A549 (cell line): ENCODE data around the gene PIH1D1.

Experiments used
- JUNB ChIP-seq: fragments of >200 bp; sonication (Bioruptor Twin); formaldehyde crosslinking; IDR thresholded peaks from 2 replicates; pipeline ENCODE4 v1.6.1; 2016
- TF ChIP-seq, protein P1 (sequence below): fragments of >200 bp; sonication (Bioruptor Twin); formaldehyde crosslinking; IDR thresholded peaks from 3 replicates; pipeline ENCODE4 v1.5.1; 2016

DNA sequence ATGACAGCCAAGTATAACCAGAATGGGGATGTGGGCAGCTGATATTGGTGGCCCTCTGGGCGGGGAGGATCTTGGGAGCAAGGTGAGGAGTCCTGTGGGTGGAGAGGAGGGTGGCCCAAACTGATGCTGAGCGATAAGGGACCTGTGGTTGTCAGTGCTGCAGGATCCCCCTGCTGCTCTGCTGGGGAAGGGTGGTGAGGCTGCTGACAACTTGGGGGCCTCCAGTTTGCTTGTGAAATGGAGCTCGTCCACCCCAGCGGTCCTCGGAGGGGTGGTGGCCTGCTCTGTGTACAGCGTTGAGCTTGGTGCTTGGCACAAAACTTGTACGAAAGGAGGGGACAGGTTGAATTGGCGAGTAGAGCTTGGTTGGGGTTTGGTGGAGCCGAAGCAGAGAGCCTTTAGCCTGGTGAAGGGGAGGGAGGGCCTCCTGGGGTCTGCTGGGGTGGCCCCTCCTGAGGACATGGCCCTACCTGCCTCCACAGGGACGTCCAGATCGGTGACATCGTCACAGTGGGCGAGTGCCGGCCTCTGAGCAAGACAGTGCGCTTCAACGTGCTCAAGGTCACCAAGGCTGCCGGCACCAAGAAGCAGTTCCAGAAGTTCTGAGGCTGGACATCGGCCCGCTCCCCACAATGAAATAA lies 47.5 kb upstream of the PIH1D1 start:
- TF ChIP-seq JUNB, result no peak
- TF ChIP-seq, protein P1, sequence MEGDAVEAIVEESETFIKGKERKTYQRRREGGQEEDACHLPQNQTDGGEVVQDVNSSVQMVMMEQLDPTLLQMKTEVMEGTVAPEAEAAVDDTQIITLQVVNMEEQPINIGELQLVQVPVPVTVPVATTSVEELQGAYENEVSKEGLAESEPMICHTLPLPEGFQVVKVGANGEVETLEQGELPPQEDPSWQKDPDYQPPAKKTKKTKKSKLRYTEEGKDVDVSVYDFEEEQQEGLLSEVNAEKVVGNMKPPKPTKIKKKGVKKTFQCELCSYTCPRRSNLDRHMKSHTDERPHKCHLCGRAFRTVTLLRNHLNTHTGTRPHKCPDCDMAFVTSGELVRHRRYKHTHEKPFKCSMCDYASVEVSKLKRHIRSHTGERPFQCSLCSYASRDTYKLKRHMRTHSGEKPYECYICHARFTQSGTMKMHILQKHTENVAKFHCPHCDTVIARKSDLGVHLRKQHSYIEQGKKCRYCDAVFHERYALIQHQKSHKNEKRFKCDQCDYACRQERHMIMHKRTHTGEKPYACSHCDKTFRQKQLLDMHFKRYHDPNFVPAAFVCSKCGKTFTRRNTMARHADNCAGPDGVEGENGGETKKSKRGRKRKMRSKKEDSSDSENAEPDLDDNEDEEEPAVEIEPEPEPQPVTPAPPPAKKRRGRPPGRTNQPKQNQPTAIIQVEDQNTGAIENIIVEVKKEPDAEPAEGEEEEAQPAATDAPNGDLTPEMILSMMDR, result no peak
